Panc1 (cell line): ENCODE data around the gene MBOAT1. TPM values are rescaled to one million over a fixed set of nuclear protein-coding genes. Genes with fewer than 3 reads are reported as not detected.

Experiments
- ATAC-seq: fragments of 200-7000 bp; cut with Tn5 transposase; 2 replicates; pipeline ENCODE4 v1.9.1; 2020; ENCODE audit warnings: mild to moderate bottlenecking, moderate library complexity
- BruUV-seq: library from RNA; stranded (reverse); fragments of 400-500 nt; replicated peaks from 2 replicates; lab custom pipeline; 2021; lab: Mats Ljungman, UMichigan
- CTCF ChIA-PET: fragments of 300-600 bp; sonication (Branson Sonifier 250); formaldehyde crosslinking; loops from one replicate; lab custom pipeline; 2022; ENCODE audit warnings: antibody characterized with exemption; lab: Charles Lee
- POLR2A ChIA-PET: fragments of 300-600 bp; sonication (Branson Sonifier 250); formaldehyde crosslinking; loops from one replicate; lab custom pipeline; 2022; ENCODE audit warnings: antibody characterized with exemption; lab: Charles Lee
- DNase-seq: peaks from one replicate; pipeline ENCODE4 v3.0.0-alpha.2; 2010; ENCODE audit warnings: low read depth, low spot score
- H3K27ac ChIP-seq: 2 replicates; pipeline ENCODE4 v1.5.1; 2011; ENCODE audit warnings: mild to moderate bottlenecking, low read length, inconsistent platforms
- H3K27me3 ChIP-seq: fragments of 200-500 bp; sonication (Bioruptor generic); 2 replicates; pipeline ENCODE4 v1.6.0; 2014; ENCODE audit warnings: low read length, inconsistent platforms; ENCODE audit not compliant: control insufficient read depth, insufficient read depth
- H3K36me3 ChIP-seq: fragments of 200-500 bp; sonication (Bioruptor generic); 2 replicates; pipeline ENCODE4 v1.5.1; 2014; ENCODE audit warnings: inconsistent platforms, mild to moderate bottlenecking, low read length, moderate library complexity; ENCODE audit not compliant: control insufficient read depth, insufficient read depth
- H3K4me1 ChIP-seq: 2 replicates; pipeline ENCODE4 v1.5.1; 2011; ENCODE audit warnings: inconsistent platforms, mild to moderate bottlenecking, low read length, moderate library complexity; ENCODE audit not compliant: control insufficient read depth, insufficient read depth
- H3K4me3 ChIP-seq, 2 experiments: 2 replicates each; pipeline ENCODE4 v1.5.1; 2011 to 2012; ENCODE audit warnings: low read depth in 2 of 2, low read length in 2 of 2, mild to moderate bottlenecking in 2 of 2, inconsistent platforms in 1 of 2, moderate library complexity in 1 of 2
- H3K9me3 ChIP-seq: fragments of 200-500 bp; sonication (Bioruptor generic); 2 replicates; pipeline ENCODE4 v1.5.1; 2014; ENCODE audit warnings: low read depth, mild to moderate bottlenecking, inconsistent platforms, low read length, moderate library complexity; ENCODE audit not compliant: control insufficient read depth, insufficient read depth
- POLR2AphosphoS5 ChIP-seq: IDR thresholded peaks from 2 replicates; pipeline ENCODE4 v1.6.1; 2012; ENCODE audit warnings: mild to moderate bottlenecking, low read depth, low read length, moderate library complexity
- SIN3A ChIP-seq: IDR thresholded peaks from 2 replicates; pipeline ENCODE4 v1.6.1; 2012; ENCODE audit warnings: low read depth, mild to moderate bottlenecking, low read length, moderate library complexity, borderline replicate concordance; ENCODE audit not compliant: insufficient read depth
- TCF7L2 ChIP-seq: IDR thresholded peaks from 2 replicates; pipeline ENCODE4 v1.6.1; 2011; ENCODE audit warnings: mild to moderate bottlenecking, low read depth, low read length, inconsistent platforms
- in situ Hi-C: cut with HindIII; loops from 2 replicates; pipeline ENCODE4 v1.10.0; 2016; ENCODE audit warnings: low sequenced_read_pairs, low pct_unique_long_range_greater_than_20kb
- intact Hi-C: fragments of 100-400 bp; cut with micrococcal nuclease; formaldehyde crosslinking; loops from one replicate; pipeline ENCODE4 v1.10.0; 2022; ENCODE audit not compliant: unreplicated experiment
- total RNA-seq: library from RNA; stranded (reverse); gene quantifications from one replicate; pipeline ENCODE4 v1.2.1, GENCODE V29; 2021; ENCODE audit not compliant: unreplicated experiment
- TF ChIP-seq, protein P1 (sequence below): fragments of 450-650 bp; IDR thresholded peaks from 2 replicates; pipeline ENCODE4 v1.5.1; 2017; ENCODE audit warnings: mild to moderate bottlenecking
- TF ChIP-seq, protein P2 (sequence below), 2 experiments: IDR thresholded peaks; 2 replicates each; pipeline ENCODE4 v1.6.1; 2011 to 2012; ENCODE audit warnings: low read depth in 2 of 2, control low read depth in 1 of 2, low read length in 1 of 2, mild to moderate bottlenecking in 1 of 2, moderate library complexity in 1 of 2; ENCODE audit not compliant: insufficient read depth in 1 of 2

Gene MBOAT1
- total RNA-seq, 1 experiment from 2014 or later = 15.1 TPM

- ChIA-PET POLR2A (no interaction called here), CTCF (interaction anchor here (0.6 kb wide), 1 partner anchor 1276 kb away, joined by 6 read pairs; no protein-coding TSS in a partner anchor)
- no TSS peak for BruUV-seq
- H3K4me3 ChIP-seq = no peak overlapping the region
- H3K9me3 ChIP-seq = no peaks in the 10 kb centered on the region
- intact Hi-C loops = no loop called here
- H3K36me3 ChIP-seq = no peaks in the 10 kb centered on the region
- no peaks in the 10 kb centered on the region for H3K27me3 ChIP-seq
- no peaks in the 10 kb centered on the region for H3K4me1 ChIP-seq
- in situ Hi-C loops = no loop called here
- DNase-seq (no peak), ATAC-seq (no peak)
- H3K27ac ChIP-seq = no peak overlapping the region
- TF ChIP-seq, protein P1, sequence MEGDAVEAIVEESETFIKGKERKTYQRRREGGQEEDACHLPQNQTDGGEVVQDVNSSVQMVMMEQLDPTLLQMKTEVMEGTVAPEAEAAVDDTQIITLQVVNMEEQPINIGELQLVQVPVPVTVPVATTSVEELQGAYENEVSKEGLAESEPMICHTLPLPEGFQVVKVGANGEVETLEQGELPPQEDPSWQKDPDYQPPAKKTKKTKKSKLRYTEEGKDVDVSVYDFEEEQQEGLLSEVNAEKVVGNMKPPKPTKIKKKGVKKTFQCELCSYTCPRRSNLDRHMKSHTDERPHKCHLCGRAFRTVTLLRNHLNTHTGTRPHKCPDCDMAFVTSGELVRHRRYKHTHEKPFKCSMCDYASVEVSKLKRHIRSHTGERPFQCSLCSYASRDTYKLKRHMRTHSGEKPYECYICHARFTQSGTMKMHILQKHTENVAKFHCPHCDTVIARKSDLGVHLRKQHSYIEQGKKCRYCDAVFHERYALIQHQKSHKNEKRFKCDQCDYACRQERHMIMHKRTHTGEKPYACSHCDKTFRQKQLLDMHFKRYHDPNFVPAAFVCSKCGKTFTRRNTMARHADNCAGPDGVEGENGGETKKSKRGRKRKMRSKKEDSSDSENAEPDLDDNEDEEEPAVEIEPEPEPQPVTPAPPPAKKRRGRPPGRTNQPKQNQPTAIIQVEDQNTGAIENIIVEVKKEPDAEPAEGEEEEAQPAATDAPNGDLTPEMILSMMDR = no peak
- TF ChIP-seq TCF7L2 (no peak), POLR2AphosphoS5 (no peak), SIN3A (no peak)
- TF ChIP-seq, protein P2, sequence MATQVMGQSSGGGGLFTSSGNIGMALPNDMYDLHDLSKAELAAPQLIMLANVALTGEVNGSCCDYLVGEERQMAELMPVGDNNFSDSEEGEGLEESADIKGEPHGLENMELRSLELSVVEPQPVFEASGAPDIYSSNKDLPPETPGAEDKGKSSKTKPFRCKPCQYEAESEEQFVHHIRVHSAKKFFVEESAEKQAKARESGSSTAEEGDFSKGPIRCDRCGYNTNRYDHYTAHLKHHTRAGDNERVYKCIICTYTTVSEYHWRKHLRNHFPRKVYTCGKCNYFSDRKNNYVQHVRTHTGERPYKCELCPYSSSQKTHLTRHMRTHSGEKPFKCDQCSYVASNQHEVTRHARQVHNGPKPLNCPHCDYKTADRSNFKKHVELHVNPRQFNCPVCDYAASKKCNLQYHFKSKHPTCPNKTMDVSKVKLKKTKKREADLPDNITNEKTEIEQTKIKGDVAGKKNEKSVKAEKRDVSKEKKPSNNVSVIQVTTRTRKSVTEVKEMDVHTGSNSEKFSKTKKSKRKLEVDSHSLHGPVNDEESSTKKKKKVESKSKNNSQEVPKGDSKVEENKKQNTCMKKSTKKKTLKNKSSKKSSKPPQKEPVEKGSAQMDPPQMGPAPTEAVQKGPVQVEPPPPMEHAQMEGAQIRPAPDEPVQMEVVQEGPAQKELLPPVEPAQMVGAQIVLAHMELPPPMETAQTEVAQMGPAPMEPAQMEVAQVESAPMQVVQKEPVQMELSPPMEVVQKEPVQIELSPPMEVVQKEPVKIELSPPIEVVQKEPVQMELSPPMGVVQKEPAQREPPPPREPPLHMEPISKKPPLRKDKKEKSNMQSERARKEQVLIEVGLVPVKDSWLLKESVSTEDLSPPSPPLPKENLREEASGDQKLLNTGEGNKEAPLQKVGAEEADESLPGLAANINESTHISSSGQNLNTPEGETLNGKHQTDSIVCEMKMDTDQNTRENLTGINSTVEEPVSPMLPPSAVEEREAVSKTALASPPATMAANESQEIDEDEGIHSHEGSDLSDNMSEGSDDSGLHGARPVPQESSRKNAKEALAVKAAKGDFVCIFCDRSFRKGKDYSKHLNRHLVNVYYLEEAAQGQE (IDR thresholded peaks at IDR 0.05; ENCODE audit: insufficient read depth in 1 of 2, low read depth in 2 of 2, low read length in 1 of 2) = no peak
These were observed 21.9 kb upstream of the MBOAT1 start for GRCh38 chr6:20234136-20234535.

GRCh38 chr6:20233007-20233730 lies 20.9 kb upstream of the MBOAT1 start:
- POLR2A ChIA-PET = no interaction called here
- no peak for DNase-seq
- Histone ChIP-seq H3K36me3 (no peaks in the 10 kb centered on the region), H3K27ac (no peak overlapping the region), H3K9me3 (no peaks in the 10 kb centered on the region), H3K4me3 (no peak overlapping the region), H3K27me3 (no peaks in the 10 kb centered on the region), H3K4me1 (no peaks in the 10 kb centered on the region)
- CTCF ChIA-PET = no interaction called here
- intact Hi-C loops (no loop called here), in situ Hi-C loops (no loop called here)
- no peak for ATAC-seq
- BruUV-seq = no TSS peak
- TF ChIP-seq, protein P2 (IDR thresholded peaks at IDR 0.05; ENCODE audit: insufficient read depth in 1 of 2, low read depth in 2 of 2, low read length in 1 of 2) = no peak
- TF ChIP-seq SIN3A = no peak
- no peak for TF ChIP-seq POLR2AphosphoS5
- TF ChIP-seq TCF7L2 = no peak
- TF ChIP-seq, protein P1 = no peak
